Thyroid gland (tissue), 4 donors: ENCODE data around the gene RHEBL1. TPM values are rescaled to one million over a fixed set of nuclear protein-coding genes. Genes with fewer than 3 reads are reported as not detected.

ENCODE experiments used
- DNase-seq, 2 donors: peaks; one replicate each; pipeline ENCODE4 v3.0.0-alpha.2; 2019
- H3K27ac ChIP-seq, 3 donors: fragments of 200-600 bp; sonication (generic); 1 replicate in 2 of 3; 2 replicates in 1 of 3; pipeline ENCODE4 v1.5.1; 2016 to 2019; ENCODE audit warnings: mild to moderate bottlenecking in 1 of 3, moderate library complexity in 1 of 3
- H3K27me3 ChIP-seq: fragments of 200-600 bp; sonication (generic); one replicate; pipeline ENCODE4 v1.5.1; 2019
- H3K36me3 ChIP-seq, 2 donors: fragments of 200-600 bp; sonication (generic); one replicate each; pipeline ENCODE4 v1.5.1; 2016 to 2019
- H3K4me1 ChIP-seq, 2 donors: fragments of 200-600 bp; sonication (generic); one replicate each; pipeline ENCODE4 v1.5.1; 2017 to 2019
- H3K4me3 ChIP-seq, 3 donors: fragments of 200-600 bp; sonication (generic); replicated peaks in 1 of 3; 1 replicate in 2 of 3; 2 replicates in 1 of 3; pipeline ENCODE4 v1.5.1; 2016; ENCODE audit warnings: mild to moderate bottlenecking in 1 of 3
- H3K9me3 ChIP-seq: fragments of 200-600 bp; sonication (generic); one replicate; pipeline ENCODE4 v1.5.1; 2017
- POLR2A ChIP-seq, 2 donors: fragments of 450-650 bp; IDR thresholded peaks; one replicate each; pipeline ENCODE4 v1.6.1; 2017; ENCODE audit warnings: antibody characterized with exemption in 2 of 2, mild to moderate bottlenecking in 2 of 2, moderate library complexity in 1 of 2
- WGBS, 2 donors: methylation state at CpG; one replicate each; pipeline ENCODE4 v1.1.5; 2017; 5-methylcytosine and 5-hydroxymethylcytosine counted together
- intact Hi-C: fragments of 100-400 bp; cut with DNase I; formaldehyde crosslinking; loops from one replicate; pipeline ENCODE4 v1.15.1; 2023
- total RNA-seq, 4 donors: library from RNA; depleted of rRNA; stranded (reverse); fragments of >200 nt; gene quantifications; one replicate each; pipeline ENCODE4 v1.2.3, GENCODE V29; 2016
- TF ChIP-seq, protein P1 (sequence below), 6 experiments: fragments of 200-600 bp in 3 of 6; fragments of 450-650 bp in 3 of 6; sonication (generic) in 3 of 6; IDR thresholded peaks; one replicate each; pipeline ENCODE4 v1.5.1; 2016 to 2019; ENCODE audit warnings: antibody characterized with exemption in 6 of 6, mild to moderate bottlenecking in 2 of 6, inconsistent platforms in 1 of 6, moderate library complexity in 1 of 6

The RHEBL1 gene
- total RNA-seq, 4 donors from 2014 or later, result 0.98 TPM; not detected in 3

DNA sequence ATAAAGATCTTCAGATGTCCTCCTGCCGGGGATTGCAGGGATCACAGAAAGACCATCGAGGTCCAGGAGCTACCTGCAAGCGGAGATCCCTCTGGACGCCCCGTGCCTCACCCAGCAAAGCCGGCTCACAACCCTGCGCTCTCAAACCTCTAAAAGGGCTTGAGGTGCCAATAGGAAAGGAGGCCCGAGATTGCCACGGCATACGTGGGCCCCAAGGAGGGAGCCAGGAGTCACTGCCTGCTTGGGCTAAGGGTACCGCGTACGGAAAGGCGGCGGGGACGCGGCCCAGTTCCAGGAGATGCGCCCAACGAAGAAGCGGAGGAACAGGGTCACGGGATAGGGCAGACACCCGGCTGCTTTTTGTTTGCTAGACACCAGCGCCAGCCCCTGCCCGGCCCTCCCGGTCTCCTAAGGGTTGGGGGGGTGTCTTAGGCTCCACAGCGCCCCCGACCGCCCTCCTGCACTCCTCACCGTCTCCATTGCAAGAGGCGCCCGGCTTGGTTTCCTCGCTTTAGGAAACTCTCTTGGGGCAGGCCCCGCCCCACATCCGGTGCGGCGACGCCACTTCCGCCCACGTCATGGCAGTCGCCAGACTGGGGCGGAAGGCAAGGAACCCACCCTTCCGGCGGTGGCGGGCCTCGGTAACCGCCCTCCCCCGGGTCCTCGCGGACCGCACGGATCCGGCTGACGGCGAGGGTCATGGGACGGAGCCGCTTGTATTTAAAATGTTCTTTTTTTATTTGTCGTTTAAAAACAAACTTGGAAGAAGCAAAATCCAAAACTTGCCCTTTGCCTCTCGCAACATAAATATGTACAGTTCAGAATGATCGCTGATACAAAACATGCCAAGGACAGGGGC, 51.3 kb downstream of the RHEBL1 start, which contains the start of gene PRKAG1:
TSS of gene PRKAG1 (minus strand) at position 516 of the 859 bp plus-strand sequence. CDS start at position 480, 36 bp downstream.
- peak within 1 kb of the TSS; percentile 48 to 88 (median 84) for H3K27ac ChIP-seq
- intact Hi-C loops, result no loop called here
- peak; percentile 95 to 96 for DNase-seq
- peak; percentile 39 to 97 for TF ChIP-seq POLR2A (IDR thresholded peaks at IDR 0.05)
- TF ChIP-seq, protein P1, sequence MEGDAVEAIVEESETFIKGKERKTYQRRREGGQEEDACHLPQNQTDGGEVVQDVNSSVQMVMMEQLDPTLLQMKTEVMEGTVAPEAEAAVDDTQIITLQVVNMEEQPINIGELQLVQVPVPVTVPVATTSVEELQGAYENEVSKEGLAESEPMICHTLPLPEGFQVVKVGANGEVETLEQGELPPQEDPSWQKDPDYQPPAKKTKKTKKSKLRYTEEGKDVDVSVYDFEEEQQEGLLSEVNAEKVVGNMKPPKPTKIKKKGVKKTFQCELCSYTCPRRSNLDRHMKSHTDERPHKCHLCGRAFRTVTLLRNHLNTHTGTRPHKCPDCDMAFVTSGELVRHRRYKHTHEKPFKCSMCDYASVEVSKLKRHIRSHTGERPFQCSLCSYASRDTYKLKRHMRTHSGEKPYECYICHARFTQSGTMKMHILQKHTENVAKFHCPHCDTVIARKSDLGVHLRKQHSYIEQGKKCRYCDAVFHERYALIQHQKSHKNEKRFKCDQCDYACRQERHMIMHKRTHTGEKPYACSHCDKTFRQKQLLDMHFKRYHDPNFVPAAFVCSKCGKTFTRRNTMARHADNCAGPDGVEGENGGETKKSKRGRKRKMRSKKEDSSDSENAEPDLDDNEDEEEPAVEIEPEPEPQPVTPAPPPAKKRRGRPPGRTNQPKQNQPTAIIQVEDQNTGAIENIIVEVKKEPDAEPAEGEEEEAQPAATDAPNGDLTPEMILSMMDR (IDR thresholded peaks at IDR 0.05), result peak in 3 of 6 experiments; percentile 25 to 56 (median 43)
- peaks cover 20 to 26% of the 10 kb centered on the region in 2 donors for H3K36me3 ChIP-seq
- peak within 1 kb of the TSS; percentile 84 to 90 (median 89) for H3K4me3 ChIP-seq
- no peaks in the 10 kb centered on the region for H3K27me3 ChIP-seq
- peaks cover 8% of the 10 kb centered on the region in 2 donors for H3K4me1 ChIP-seq
- WGBS, 2 donors, result 0% methylated on average over 37 to 54 of the region's 59 CpGs
- no peaks in the 10 kb centered on the region for H3K9me3 ChIP-seq

DNA sequence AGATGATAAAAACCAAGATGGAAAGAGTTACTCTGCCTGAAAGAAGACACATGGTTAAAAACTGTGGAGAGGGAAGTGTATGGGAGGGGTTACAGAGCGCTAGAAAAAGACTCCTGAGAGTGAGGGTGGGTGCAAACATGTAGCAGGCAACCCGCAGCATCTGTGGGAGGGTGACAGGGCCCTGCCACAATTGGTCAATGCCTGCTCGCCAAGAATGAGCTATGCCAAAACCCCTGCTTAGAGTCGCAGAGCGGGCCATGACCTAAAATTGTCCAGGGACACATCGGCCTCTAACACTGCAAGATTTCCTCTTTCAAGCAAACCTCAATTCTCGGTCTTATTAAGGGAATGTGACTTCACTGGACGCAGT, 51.9 kb downstream of the RHEBL1 start:
- DNase-seq, result no peak
- Histone ChIP-seq H3K4me3 (peak overlapping the region; percentile 84 to 90 (median 89)), H3K9me3 (no peaks in the 10 kb centered on the region), H3K27ac (peak overlapping the region; percentile 48 to 88 (median 84)), H3K27me3 (no peaks in the 10 kb centered on the region), H3K36me3 (peaks cover 18 to 20% of the 10 kb centered on the region in 2 donors), H3K4me1 (peaks cover 8% of the 10 kb centered on the region in 2 donors)
- 0 to 4% methylated on average over 8 of the region's 8 CpGs for WGBS, 2 donors
- TF ChIP-seq POLR2A (IDR thresholded peaks at IDR 0.05), result no peak
- TF ChIP-seq, protein P1 (IDR thresholded peaks at IDR 0.05), result no peak
- intact Hi-C loops, result no loop called here

DNA sequence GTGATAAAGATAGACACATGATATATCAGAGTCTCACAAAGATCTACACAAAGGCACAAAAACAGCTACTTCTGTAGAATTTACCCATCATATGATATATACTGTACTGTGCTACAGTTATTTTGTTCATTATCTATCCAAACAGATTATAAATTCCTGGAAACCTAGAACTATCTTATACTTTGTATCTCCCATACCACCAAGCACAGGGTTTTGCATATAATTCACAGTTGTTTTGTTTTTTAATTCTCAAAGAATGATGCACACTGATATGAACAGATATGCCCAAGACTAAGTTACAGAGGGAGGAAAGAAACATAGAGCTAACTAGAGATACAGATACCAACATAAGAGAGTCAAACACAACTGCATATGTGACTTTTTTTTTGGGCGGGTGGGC, 54.6 kb downstream of the RHEBL1 start:
- DNase-seq, result no peak
- Histone ChIP-seq H3K36me3 (peaks cover 8 to 9% of the 10 kb centered on the region in 2 donors), H3K9me3 (no peaks in the 10 kb centered on the region), H3K27me3 (no peaks in the 10 kb centered on the region), H3K4me3 (no peak overlapping the region), H3K27ac (no peak overlapping the region), H3K4me1 (peaks cover 8% of the 10 kb centered on the region in 2 donors)
- intact Hi-C loops, result no loop called here
- 86 to 87% methylated on average over 1 of the region's 1 CpG for WGBS, 2 donors
- no peak for TF ChIP-seq POLR2A (IDR thresholded peaks at IDR 0.05)
- TF ChIP-seq, protein P1 (IDR thresholded peaks at IDR 0.05), result no peak

Other genes with a start within 250 kb of the RHEBL1 start
- 10 to 100 TPM; 59.4 to 88.2 (median 70.9) TPM for gene DDX23, start 217.8 kb downstream of the RHEBL1 start, total RNA-seq
- 1 to 10 TPM in 3 of 4 donors, under 1 TPM in 1; 0.68 to 3.0 (median 1.6) TPM for gene RND1, start 204.1 kb downstream of the RHEBL1 start, total RNA-seq
- 10 to 100 TPM in 3 of 4 donors, 1 to 10 TPM in 1; 9.0 to 20.1 (median 16.5) TPM for gene FKBP11, start 144.5 kb downstream of the RHEBL1 start, total RNA-seq
- 100 to 1,000 TPM in 3 of 4 donors, 10 to 100 TPM in 1; 92.7 to 177 (median 136) TPM for gene ARF3, start 112.5 kb downstream of the RHEBL1 start, total RNA-seq
- 1 to 10 TPM in 1 of 4 donors, under 1 TPM in 2, not detected in 1; 0.54 to 1.7 (median 0.59) TPM for gene WNT10B, start 98.2 kb downstream of the RHEBL1 start, total RNA-seq
- gene WNT1, start 91.7 kb downstream of the RHEBL1 start, total RNA-seq, result not detected
- under 1 TPM in 2 of 4 donors, not detected in 2; 0.11 to 0.13 TPM for gene DDN, start 70.6 kb downstream of the RHEBL1 start, total RNA-seq
- gene PRKAG1, start 51.2 kb downstream of the RHEBL1 start, total RNA-seq, result 10 to 100 TPM; 50.3 to 68.1 (median 59.9) TPM
- gene KMT2D, start 9.2 kb downstream of the RHEBL1 start, total RNA-seq, result 100 to 1,000 TPM in 1 of 4 donors, 10 to 100 TPM in 3; 42.5 to 107 (median 71.6) TPM
- gene DHH, start 24.8 kb upstream of the RHEBL1 start, total RNA-seq, result under 1 TPM; 0.17 to 0.94 (median 0.44) TPM
- gene LMBR1L, start 40.9 kb upstream of the RHEBL1 start, total RNA-seq, result 10 to 100 TPM; 30.4 to 54.8 (median 46.6) TPM
- gene TUBA1B, start 61.4 kb upstream of the RHEBL1 start, total RNA-seq, result 100 to 1,000 TPM; 284 to 653 (median 477) TPM
- 10 to 100 TPM; 24.6 to 64.4 (median 32.1) TPM for gene TUBA1A, start 119.1 kb upstream of the RHEBL1 start, total RNA-seq
- 100 to 1,000 TPM in 3 of 4 donors, 10 to 100 TPM in 1; 80.6 to 385 (median 212) TPM for gene TUBA1C, start 195.1 kb upstream of the RHEBL1 start, total RNA-seq
- under 1 TPM in 1 of 4 donors, not detected in 3; 0.67 TPM for gene PRPH, start 225.2 kb upstream of the RHEBL1 start, total RNA-seq